Astrocyte (in vitro differentiated cells and primary cell): ENCODE results near the gene MGAT3.

Experiments
- CTCF ChIP-seq: IDR thresholded peaks from 2 replicates; pipeline ENCODE4 v1.5.1; 2011; ENCODE audit warnings: low read depth, mild to moderate bottlenecking, inconsistent platforms, low read length, moderate library complexity; ENCODE audit not compliant: insufficient read depth
- EZH2 ChIP-seq: IDR thresholded peaks from 2 replicates; pipeline ENCODE4 v1.6.1; 2012; ENCODE audit warnings: mild to moderate bottlenecking, low read length, inconsistent platforms; ENCODE audit not compliant: insufficient read depth

- no peak for TF ChIP-seq CTCF
- TF ChIP-seq EZH2: no peak
These were observed 43.3 kb downstream of the MGAT3 start for GRCh38 chr22:39500101-39500500.
